Stimulated activated memory B cell treated with anti-CD40 and anti-IgM and Interleukin-4, amounts not matched to agents 10 μg/mL and 1 μg/mL and 100 μg/mL, for 72 hours (primary cell): Measurements from ENCODE around the gene CHIA.
"Not testable (repeated sequence)": the region's sequence is repeated elsewhere in the genome, so short reads cannot be mapped to it uniquely, and the experiment has no call there.

Source experiments
- ATAC-seq: fragments of 150-1000 bp; cut with Tn5 transposase; 2 replicates; pipeline ENCODE4 v1.10.0; 2021
- H3K27ac Mint-ChIP-seq: one replicate; pipeline ENCODE4 v1.8.0; 2022; ENCODE audit warnings: mild to moderate bottlenecking, mixed read lengths
- H3K27me3 Mint-ChIP-seq: one replicate; pipeline ENCODE4 v1.8.0; 2022; ENCODE audit warnings: mixed read lengths
- H3K36me3 Mint-ChIP-seq: one replicate; pipeline ENCODE4 v1.8.0; 2022; ENCODE audit warnings: mixed read lengths
- H3K4me1 Mint-ChIP-seq: one replicate; pipeline ENCODE4 v1.8.0; 2022; ENCODE audit warnings: mixed read lengths
- H3K4me3 Mint-ChIP-seq: one replicate; pipeline ENCODE4 v1.8.0; 2022; ENCODE audit warnings: mild to moderate bottlenecking, moderate library complexity, mixed read lengths
- H3K9me3 Mint-ChIP-seq: one replicate; pipeline ENCODE4 v1.8.0; 2022; ENCODE audit warnings: mixed read lengths

Gene CHIA

DNA sequence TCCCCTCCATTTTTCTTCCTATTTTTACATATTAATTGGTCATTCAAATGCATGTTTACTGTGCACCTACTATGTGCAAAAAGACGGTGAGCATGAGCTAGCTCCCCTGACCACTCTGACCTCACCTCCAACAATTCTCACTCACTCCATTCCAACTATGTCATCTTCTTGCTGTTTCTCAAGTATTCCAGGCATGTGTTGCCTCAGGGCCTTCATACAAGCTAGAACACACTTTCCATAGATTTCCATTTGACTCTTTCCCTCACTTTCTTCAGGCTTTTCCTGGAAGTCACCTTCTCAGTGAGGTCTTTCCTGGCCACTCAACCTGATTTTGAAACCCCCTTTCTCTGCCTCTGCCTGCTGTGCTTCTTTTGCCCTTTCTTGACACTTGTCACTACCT is 32.6 kb downstream of the CHIA start:
- H3K27me3 Mint-ChIP-seq = no peaks in the 10 kb centered on the region
- H3K4me1 Mint-ChIP-seq = peaks cover 17% of the 10 kb centered on the region
- H3K27ac Mint-ChIP-seq = no peak overlapping the region
- H3K36me3 Mint-ChIP-seq = peaks cover 9% of the 10 kb centered on the region
- peaks cover 8% of the 10 kb centered on the region for H3K9me3 Mint-ChIP-seq
- no peak overlapping the region for H3K4me3 Mint-ChIP-seq
- no peak for ATAC-seq

DNA sequence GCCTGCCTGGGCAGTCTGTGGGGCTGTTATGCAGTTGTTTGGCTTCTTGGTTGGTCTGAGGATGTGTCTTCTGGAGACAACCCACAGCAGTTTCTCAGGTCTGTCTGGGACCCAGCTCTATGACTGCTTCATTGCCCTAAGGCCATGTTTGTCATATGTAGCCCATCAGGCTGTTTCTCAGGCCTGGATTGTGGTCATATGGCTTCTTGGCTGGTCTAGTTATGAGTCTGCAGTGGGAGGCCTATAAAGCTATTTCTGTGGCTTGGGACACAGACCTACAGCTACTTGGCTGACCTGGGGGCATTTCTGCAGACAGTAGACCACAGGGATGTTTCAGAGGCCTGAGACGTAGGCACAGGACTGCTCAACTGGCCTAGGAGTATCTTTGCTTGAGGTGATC is 41.5 kb downstream of the CHIA start:
- Mint-ChIP-seq H3K27me3 (no peaks in the 10 kb centered on the region), H3K4me1 (peaks cover 4% of the 10 kb centered on the region), H3K4me3 (no peak overlapping the region), H3K9me3 (peaks cover 22% of the 10 kb centered on the region), H3K36me3 (peaks cover 27% of the 10 kb centered on the region), H3K27ac (no peak overlapping the region)
- ATAC-seq = no peak

DNA sequence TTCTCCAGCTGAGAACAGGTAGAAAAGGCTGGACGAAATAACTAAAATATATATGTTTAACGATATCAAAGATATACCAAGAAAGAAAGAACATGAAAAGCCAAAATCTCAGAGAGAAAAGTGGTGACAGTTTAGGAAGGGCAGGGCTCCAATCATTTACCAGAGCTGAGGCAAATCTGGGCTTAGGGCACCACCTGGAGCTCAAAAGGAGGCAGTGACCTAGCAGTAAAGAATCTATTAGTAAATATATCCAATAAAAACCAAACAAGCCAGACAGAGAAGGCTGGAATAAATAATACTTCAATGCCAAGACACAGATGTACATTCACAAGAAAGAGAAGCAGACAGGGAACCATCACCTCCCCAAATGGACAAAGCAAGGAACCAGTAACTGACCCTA is 43.5 kb downstream of the CHIA start:
- Mint-ChIP-seq H3K27me3 (no peaks in the 10 kb centered on the region), H3K27ac (no peak overlapping the region), H3K36me3 (peaks cover 9% of the 10 kb centered on the region), H3K4me3 (no peak overlapping the region), H3K4me1 (peaks cover 4% of the 10 kb centered on the region), H3K9me3 (peaks cover 8% of the 10 kb centered on the region)
- ATAC-seq = peak; percentile 64

DNA sequence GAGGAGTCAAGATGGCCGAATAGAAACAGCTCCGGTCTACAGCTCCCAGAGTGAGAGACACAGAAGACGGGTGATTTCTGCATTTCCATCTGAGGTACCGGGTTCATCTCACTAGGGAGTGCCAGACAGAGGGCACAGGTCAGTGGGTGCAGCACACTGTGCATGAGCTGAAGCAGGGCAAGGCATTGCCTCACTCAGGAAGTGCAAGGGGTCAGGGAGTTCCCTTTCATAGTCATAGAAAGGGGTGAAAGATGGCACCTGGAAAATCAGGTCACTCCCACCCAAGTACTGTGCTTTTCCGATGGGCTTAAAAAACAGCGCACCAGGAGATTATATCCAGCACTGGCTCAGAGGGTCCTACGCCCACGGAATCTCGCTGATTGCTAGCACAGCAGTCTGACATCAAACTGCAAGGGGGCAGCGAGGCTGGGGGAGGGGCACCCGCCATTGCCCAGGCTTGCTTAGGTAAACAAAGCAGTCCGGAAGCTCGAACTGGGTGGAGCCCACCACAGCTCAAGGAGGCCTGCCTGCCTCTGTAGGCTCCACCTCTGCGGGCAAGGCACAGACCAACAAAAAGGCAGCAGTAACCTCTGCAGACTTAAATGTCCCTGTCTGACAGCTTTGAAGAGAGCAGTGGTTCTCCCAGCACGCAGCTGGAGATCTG is 44.7 kb downstream of the CHIA start:
- not testable (repeated sequence) for H3K36me3 Mint-ChIP-seq, H3K4me1 Mint-ChIP-seq, H3K4me3 Mint-ChIP-seq, H3K9me3 Mint-ChIP-seq, ATAC-seq, H3K27ac Mint-ChIP-seq, H3K27me3 Mint-ChIP-seq

DNA sequence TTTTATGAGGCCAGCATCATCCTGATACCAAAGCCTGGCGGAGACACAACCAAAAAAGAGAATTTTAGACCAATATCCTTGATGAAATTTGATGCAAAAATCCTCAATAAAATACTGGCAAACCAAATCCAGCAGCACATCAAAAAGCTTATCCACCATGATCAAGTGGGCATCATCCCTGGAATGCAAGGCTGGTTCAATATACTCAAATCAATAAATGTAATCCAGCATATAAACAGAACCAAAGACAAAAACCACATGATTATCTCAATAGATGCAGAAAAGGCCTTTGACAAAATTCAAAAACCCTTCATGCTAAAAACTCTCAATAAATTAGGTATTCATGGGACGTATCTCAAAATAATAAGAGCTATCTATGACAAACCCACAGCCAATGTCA is 48.2 kb downstream of the CHIA start:
- not testable (repeated sequence) for H3K4me1 Mint-ChIP-seq, H3K4me3 Mint-ChIP-seq, ATAC-seq, H3K27ac Mint-ChIP-seq, H3K9me3 Mint-ChIP-seq, H3K27me3 Mint-ChIP-seq, H3K36me3 Mint-ChIP-seq

DNA sequence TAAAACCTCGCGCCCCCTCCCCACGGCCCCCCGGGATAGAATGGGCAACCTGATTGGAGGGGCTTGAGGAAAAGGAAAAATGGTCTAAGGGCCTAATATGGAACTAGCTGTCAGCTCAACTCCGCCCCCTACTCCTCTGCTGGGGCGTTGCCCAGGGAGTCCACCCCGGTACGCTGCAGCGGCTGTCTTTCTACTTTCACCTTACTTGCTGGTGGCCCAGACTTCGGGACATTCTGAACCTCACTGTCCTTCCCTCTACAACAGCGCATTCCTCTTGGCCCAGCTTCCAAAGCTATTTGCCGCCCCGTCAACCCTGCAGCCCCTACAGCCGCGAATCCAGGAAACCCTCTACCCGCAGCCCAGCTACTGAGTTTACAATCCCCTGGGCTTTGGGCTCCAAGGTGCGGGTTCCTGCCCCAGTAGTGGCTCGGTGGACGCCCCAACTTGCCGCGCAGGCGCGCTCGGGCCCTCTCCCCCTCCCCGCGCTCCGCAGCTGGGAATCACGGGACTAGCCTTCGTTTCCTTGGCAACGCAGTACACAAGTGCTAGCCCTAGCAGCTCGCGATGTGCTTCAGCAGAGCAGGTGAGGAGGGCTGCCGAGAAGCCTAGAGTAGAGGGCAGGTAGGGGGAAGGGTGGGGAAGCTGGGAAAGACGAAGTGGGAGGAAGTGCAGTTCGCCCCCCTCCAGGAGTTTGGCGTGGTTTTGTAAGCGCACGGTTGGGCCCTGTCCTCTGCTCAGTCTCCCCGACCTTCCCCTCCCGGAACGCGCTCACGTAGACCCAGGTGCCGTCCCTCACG is 55.6 kb downstream of the CHIA start:
- peak; percentile 97 for ATAC-seq
- Mint-ChIP-seq H3K27ac (peak overlapping the region; percentile 89), H3K36me3 (no peaks in the 10 kb centered on the region), H3K9me3 (no peaks in the 10 kb centered on the region), H3K27me3 (no peaks in the 10 kb centered on the region), H3K4me3 (peak overlapping the region; percentile 95), H3K4me1 (peaks cover 19% of the 10 kb centered on the region)

DNA sequence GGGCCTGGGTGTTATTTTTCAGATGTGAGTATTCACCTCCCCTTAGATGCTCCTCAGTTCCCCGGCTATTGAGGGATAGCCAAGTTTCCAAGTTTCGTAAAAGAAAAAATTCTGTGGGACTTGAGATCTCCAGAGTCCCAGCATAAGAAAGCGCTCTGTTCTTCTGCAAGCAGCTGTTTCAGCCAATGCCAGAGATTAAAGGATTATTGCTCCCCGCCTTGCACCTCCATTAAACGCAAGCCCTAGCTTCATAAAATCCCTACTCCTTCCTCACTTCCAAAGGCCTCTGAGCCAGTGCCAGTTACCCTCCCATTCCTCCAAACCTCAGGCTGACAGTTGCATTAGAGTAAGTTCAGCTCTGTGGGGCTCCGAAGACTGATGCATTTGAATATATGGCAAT is 56.4 kb downstream of the CHIA start:
- H3K9me3 Mint-ChIP-seq = no peaks in the 10 kb centered on the region
- no peak for ATAC-seq
- peaks cover 19% of the 10 kb centered on the region for H3K4me1 Mint-ChIP-seq
- no peaks in the 10 kb centered on the region for H3K36me3 Mint-ChIP-seq
- H3K27ac Mint-ChIP-seq = peak overlapping the region; percentile 89
- H3K4me3 Mint-ChIP-seq = peak overlapping the region; percentile 95
- no peaks in the 10 kb centered on the region for H3K27me3 Mint-ChIP-seq

DNA sequence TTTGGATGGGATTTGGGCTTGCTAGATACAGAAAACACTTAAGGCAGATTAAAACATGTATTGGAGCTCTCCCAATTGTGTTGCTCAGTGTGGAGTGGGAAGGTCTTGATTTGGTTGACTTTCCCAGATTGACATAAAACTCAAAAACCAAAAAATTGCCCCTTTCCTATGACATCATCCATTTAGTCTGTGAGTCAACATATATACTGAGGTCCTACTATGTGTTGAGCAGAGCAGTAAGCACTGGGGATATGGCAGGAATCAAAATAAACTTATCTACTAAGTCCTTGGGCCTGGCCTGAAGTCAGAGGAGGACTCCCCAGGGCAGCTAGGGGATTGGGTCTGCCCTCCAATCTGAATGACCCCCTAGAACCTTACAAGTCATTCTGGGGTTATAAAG is 61.0 kb downstream of the CHIA start:
- Mint-ChIP-seq H3K9me3 (no peaks in the 10 kb centered on the region), H3K27ac (no peak overlapping the region), H3K27me3 (no peaks in the 10 kb centered on the region), H3K4me1 (peaks cover 7% of the 10 kb centered on the region), H3K4me3 (no peak overlapping the region), H3K36me3 (no peaks in the 10 kb centered on the region)
- ATAC-seq = no peak

DNA sequence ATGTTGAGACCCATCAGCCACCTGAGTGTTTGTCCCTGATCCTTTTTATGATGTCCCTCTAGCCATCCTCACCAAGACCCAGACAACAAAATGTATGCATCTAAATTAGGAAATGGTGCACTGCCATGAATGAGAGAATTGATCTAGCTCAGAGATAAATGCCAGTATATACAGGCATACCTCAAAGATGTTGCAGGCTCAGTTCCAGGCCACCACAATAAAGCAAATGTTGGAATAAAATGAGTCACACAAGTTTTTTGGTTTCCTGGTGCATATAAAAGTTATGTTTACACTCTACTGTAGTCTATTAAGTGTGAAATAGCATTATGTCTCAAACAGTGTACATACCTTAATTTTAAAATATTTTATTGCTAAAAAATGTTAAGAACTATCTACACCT is 63.9 kb downstream of the CHIA start:
- ATAC-seq = no peak
- no peak overlapping the region for H3K27ac Mint-ChIP-seq
- H3K9me3 Mint-ChIP-seq = no peaks in the 10 kb centered on the region
- H3K4me3 Mint-ChIP-seq = no peak overlapping the region
- no peaks in the 10 kb centered on the region for H3K27me3 Mint-ChIP-seq
- no peaks in the 10 kb centered on the region for H3K4me1 Mint-ChIP-seq
- no peaks in the 10 kb centered on the region for H3K36me3 Mint-ChIP-seq

DNA sequence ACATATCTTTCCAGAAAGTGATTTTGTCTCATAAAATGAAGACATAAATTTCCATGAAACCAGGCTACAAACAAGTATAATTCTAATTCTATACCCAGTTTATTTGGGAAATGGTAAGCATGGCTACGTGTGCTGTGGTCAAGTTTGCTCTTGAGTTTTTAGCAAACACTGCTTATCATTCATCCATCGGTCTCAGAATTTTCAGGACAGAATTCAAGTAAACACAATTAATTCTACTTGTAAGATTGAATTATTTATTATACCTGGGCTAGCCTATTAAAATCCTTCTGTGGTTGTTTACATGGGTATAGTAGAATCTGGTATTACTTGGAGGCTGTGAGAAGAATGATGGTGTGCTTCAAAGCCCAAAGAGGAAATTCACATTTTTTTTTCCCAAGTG is 68.3 kb downstream of the CHIA start:
- no peaks in the 10 kb centered on the region for H3K9me3 Mint-ChIP-seq
- H3K4me3 Mint-ChIP-seq = no peak overlapping the region
- no peak overlapping the region for H3K27ac Mint-ChIP-seq
- ATAC-seq = no peak
- no peaks in the 10 kb centered on the region for H3K27me3 Mint-ChIP-seq
- H3K36me3 Mint-ChIP-seq = no peaks in the 10 kb centered on the region
- H3K4me1 Mint-ChIP-seq = no peaks in the 10 kb centered on the region

DNA sequence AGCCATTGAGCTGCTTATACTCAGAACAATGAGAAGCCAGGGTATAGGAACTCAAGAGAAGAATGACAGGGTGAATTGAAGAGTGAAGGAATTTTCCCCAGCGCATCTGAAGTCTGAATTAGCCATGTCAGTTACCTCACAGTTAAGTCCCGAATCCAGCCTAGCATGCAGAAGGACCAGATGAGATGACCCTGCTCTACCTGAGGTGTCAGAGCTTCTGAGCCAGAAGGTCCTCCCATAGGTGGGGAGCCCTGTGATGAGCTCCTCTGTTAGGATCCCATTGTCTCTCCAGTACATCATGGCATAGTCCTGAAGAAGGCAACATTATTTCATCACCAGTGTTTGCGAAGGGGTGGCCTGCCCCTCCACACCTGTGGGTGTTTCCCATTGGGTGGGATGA is 68.7 kb downstream of the CHIA start:
- Mint-ChIP-seq H3K9me3 (no peaks in the 10 kb centered on the region), H3K27ac (no peak overlapping the region), H3K4me3 (no peak overlapping the region), H3K4me1 (no peaks in the 10 kb centered on the region), H3K36me3 (no peaks in the 10 kb centered on the region), H3K27me3 (no peaks in the 10 kb centered on the region)
- no peak for ATAC-seq

DNA sequence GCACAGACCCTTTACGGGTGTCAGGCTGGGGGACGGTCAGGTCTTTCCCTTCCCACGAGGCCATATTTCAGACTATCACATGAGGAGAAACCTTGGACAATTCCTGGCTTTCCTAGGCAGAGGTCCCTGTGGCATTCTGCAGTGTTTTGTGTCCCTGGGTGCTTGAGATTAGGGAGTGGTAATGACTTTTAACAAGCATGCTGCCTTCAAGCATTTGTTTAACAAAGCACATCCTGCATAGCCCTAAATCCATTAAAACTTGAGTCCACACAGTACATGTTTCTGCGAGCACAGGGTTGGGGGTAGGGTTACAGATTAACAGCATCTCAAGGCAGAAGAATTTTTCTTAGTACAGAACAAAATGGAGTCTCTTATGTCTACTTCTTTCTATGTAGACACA is 69.6 kb downstream of the CHIA start:
- H3K27me3 Mint-ChIP-seq, H3K36me3 Mint-ChIP-seq, H3K27ac Mint-ChIP-seq, H3K4me3 Mint-ChIP-seq, ATAC-seq, H3K9me3 Mint-ChIP-seq, H3K4me1 Mint-ChIP-seq: not testable (repeated sequence)

DNA sequence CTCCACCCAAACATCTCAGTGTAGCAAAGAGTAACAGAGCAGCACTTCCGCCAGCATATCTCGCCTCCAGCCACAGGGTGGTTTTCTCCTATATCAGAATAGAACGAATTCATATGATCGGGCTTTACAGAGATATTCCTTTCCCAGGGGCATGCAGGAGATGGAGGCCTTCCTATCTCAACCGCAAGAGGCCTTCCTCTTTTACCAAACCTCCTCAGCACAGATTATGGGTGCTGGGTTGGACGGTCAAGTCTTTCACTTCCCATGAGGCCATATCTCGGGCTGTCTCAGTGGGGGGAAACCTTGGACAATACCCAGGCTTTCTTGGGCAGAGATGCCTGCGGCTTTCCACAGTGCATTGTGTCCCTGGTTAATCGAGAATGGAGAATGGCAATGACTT is 71.1 kb downstream of the CHIA start:
- H3K9me3 Mint-ChIP-seq = no peaks in the 10 kb centered on the region
- no peak overlapping the region for H3K27ac Mint-ChIP-seq
- no peaks in the 10 kb centered on the region for H3K4me1 Mint-ChIP-seq
- H3K36me3 Mint-ChIP-seq = no peaks in the 10 kb centered on the region
- H3K4me3 Mint-ChIP-seq = no peak overlapping the region
- ATAC-seq = no peak
- H3K27me3 Mint-ChIP-seq = peaks cover 10% of the 10 kb centered on the region

DNA sequence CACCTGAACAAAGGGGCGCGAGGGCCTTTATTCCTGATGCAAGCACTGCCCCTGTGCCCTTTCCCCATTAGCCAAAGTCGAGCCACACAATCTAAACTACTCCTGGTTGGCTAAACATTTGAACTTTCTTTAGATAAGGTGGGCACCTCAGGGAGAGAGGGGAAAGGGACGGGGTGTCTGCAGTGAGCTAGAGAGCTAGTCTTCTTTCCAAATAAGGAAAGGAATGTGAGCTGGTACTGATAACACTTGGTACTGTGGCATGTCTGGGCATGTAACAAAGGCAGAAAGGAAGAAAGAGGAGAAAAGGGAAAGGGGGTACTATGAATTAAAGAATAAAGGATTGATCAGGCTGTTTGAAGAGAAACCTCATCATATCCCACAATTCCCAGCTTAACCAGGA is 74.0 kb downstream of the CHIA start:
- ATAC-seq = no peak

DNA sequence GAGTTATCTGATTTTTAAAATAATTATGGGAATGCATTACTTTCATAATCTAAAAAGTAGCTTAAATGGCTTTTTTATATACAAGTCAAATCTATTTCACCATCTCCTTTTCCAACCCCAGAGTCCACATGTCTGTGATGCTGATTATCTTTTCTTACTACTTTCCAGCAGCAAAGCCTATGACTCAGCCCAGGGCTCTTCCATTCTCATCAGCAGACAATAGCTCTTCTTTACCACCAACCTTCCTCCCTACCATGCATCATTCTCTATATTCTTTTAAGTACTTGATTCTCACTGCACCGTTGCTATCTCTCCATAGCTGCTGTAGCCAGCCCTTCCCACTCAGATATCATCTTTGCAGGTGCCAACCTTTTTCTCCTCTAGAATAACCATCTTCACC is 75.6 kb downstream of the CHIA start:
- no peak overlapping the region for H3K27ac Mint-ChIP-seq
- H3K27me3 Mint-ChIP-seq = peaks cover 43% of the 10 kb centered on the region
- H3K4me1 Mint-ChIP-seq = no peaks in the 10 kb centered on the region
- no peak for ATAC-seq
- no peak overlapping the region for H3K4me3 Mint-ChIP-seq
- no peaks in the 10 kb centered on the region for H3K36me3 Mint-ChIP-seq
- H3K9me3 Mint-ChIP-seq = no peaks in the 10 kb centered on the region

More for the DNA sequence above, 74.0 kb downstream of the CHIA start:
- H3K27me3 Mint-ChIP-seq = peaks cover 35% of the 10 kb centered on the region
- H3K4me1 Mint-ChIP-seq = no peaks in the 10 kb centered on the region
- no peaks in the 10 kb centered on the region for H3K36me3 Mint-ChIP-seq
- H3K9me3 Mint-ChIP-seq = no peaks in the 10 kb centered on the region
- no peak overlapping the region for H3K4me3 Mint-ChIP-seq
- no peak overlapping the region for H3K27ac Mint-ChIP-seq

DNA sequence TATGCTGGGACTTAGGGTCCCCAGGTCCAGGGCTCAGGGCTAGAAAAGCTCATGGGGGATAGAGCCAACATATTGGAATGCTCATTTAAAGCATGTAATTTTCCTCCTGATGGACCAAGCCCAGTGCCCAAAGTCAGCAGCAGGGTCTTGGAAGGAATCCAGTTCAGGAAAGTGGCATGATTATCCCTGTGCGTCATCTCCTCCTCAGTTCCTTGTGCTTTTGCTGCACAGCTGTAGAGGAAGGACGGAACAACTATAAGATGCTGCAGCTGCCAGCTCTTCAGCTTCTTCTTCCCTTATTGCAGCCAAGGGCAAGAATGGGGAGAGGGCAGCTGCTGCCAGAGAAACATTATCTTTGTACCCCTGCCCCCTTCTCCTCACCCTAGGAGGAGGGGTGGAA is 78.5 kb downstream of the CHIA start:
- Mint-ChIP-seq H3K27me3 (peaks cover 51% of the 10 kb centered on the region), H3K36me3 (no peaks in the 10 kb centered on the region)

More for the DNA sequence above, 78.5 kb downstream of the CHIA start:
- Mint-ChIP-seq H3K4me3 (no peak overlapping the region), H3K9me3 (no peaks in the 10 kb centered on the region), H3K27ac (no peak overlapping the region), H3K4me1 (no peaks in the 10 kb centered on the region)
- no peak for ATAC-seq
